DOHH2 (cell line): ENCODE measurements around the gene FAM174C.

ENCODE experiments used
- H3F3A ChIP-seq: fragments of 200-600 bp; sonication (generic), shearing (Covaris generic); 2 replicates; pipeline ENCODE4 v1.6.0; 2016; ENCODE audit warnings: antibody characterized with exemption, mild to moderate bottlenecking; ENCODE audit not compliant: control insufficient read depth, insufficient read depth
- H3K27ac ChIP-seq: fragments of 200-600 bp; sonication (generic); 2 replicates; pipeline ENCODE4 v1.5.1; 2014; ENCODE audit warnings: low read depth, mild to moderate bottlenecking, low read length, moderate library complexity
- H3K27me3 ChIP-seq: fragments of 200-600 bp; sonication (generic); 2 replicates; pipeline ENCODE4 v1.6.1; 2014; ENCODE audit warnings: mild to moderate bottlenecking, low read length, mixed read lengths; ENCODE audit not compliant: control insufficient read depth
- H3K36me3 ChIP-seq: fragments of 200-600 bp; sonication (generic); 2 replicates; pipeline ENCODE4 v1.6.1; 2014; ENCODE audit warnings: mild to moderate bottlenecking, low read length, moderate library complexity, mixed read lengths; ENCODE audit not compliant: control insufficient read depth
- H3K4me1 ChIP-seq: fragments of 200-600 bp; sonication (generic); 2 replicates; pipeline ENCODE4 v1.6.1; 2014; ENCODE audit warnings: mild to moderate bottlenecking, low read length, mixed read lengths; ENCODE audit not compliant: control insufficient read depth
- H3K4me2 ChIP-seq: fragments of 200-600 bp; sonication (generic); 2 replicates; pipeline ENCODE4 v1.6.0; 2014; ENCODE audit warnings: mild to moderate bottlenecking, low read length, moderate library complexity
- H3K4me3 ChIP-seq: fragments of 200-600 bp; sonication (generic); 2 replicates; pipeline ENCODE4 v1.5.1; 2014; ENCODE audit warnings: mild to moderate bottlenecking, low read length, mixed read lengths
- H3K79me2 ChIP-seq: fragments of 200-600 bp; sonication (generic); 2 replicates; pipeline ENCODE4 v1.6.1; 2014; ENCODE audit warnings: mild to moderate bottlenecking, low read length, mixed read lengths; ENCODE audit not compliant: control insufficient read depth
- H3K9me2 ChIP-seq: fragments of 200-600 bp; sonication (generic); replicated peaks from 2 replicates; pipeline ENCODE4 v1.6.1; 2014; ENCODE audit warnings: mild to moderate bottlenecking, low read length, mixed read lengths; ENCODE audit not compliant: control insufficient read depth
- H3K9me3 ChIP-seq: fragments of 200-600 bp; sonication (generic); 2 replicates; pipeline ENCODE4 v1.6.1; 2014; ENCODE audit warnings: antibody characterized with exemption, low read length, mixed read lengths; ENCODE audit not compliant: control insufficient read depth, insufficient read depth
- H4K20me1 ChIP-seq: fragments of 200-600 bp; sonication (generic); 2 replicates; pipeline ENCODE4 v1.6.0; 2014; ENCODE audit warnings: low read depth, mild to moderate bottlenecking, antibody characterized with exemption, low read length, moderate library complexity; ENCODE audit not compliant: control insufficient read depth, insufficient read depth
- CTCF ChIP-seq: fragments of 200-600 bp; sonication (generic); IDR thresholded peaks from one replicate; pipeline ENCODE4 v1.5.1; 2014; ENCODE audit warnings: antibody characterized with exemption, mild to moderate bottlenecking, low read depth, low read length; ENCODE audit not compliant: poor library complexity, severe bottlenecking
- EZH2phosphoT487 ChIP-seq: fragments of 200-600 bp; sonication (generic); IDR thresholded peaks from 2 replicates; pipeline ENCODE4 v1.6.1; 2017; ENCODE audit warnings: borderline replicate concordance, mild to moderate bottlenecking, antibody characterized with exemption, low read length, moderate library complexity, mixed read lengths

FAM174C gene

GRCh38 chr19:1249990-1250436 is 25.3 kb upstream of the FAM174C start:
- Histone ChIP-seq H3F3A (peaks cover 16% of the 10 kb centered on the region), H3K4me2 (peak overlapping the region; percentile 69), H3K4me1 (peaks cover 48% of the 10 kb centered on the region), H3K27me3 (no peaks in the 10 kb centered on the region), H3K36me3 (peaks cover 62% of the 10 kb centered on the region), H3K9me2 (no peaks in the 10 kb centered on the region), H3K4me3 (peak overlapping the region; percentile 96), H3K9me3 (no peaks in the 10 kb centered on the region), H3K79me2 (peaks cover 63% of the 10 kb centered on the region), H4K20me1 (peaks cover 11% of the 10 kb centered on the region; the same call in 1 of the 2 replicates), H3K27ac (peak overlapping the region; percentile 94)
- TF ChIP-seq CTCF (no peak), EZH2phosphoT487 (no peak)

GRCh38 chr19:1250437-1251260 is 24.7 kb upstream of the FAM174C start:
- H3K9me3 ChIP-seq, result no peaks in the 10 kb centered on the region
- peaks cover 64% of the 10 kb centered on the region for H3K79me2 ChIP-seq
- H3F3A ChIP-seq, result peaks cover 16% of the 10 kb centered on the region
- H3K27ac ChIP-seq, result peak overlapping the region; percentile 94
- H4K20me1 ChIP-seq, result peaks cover 11% of the 10 kb centered on the region; the same call in 1 of the 2 replicates
- H3K4me3 ChIP-seq, result peak overlapping the region; percentile 96
- H3K4me1 ChIP-seq, result peaks cover 50% of the 10 kb centered on the region
- H3K4me2 ChIP-seq, result peak overlapping the region; percentile 94
- TF ChIP-seq EZH2phosphoT487, result no peak
- TF ChIP-seq CTCF, result no peak
- no peaks in the 10 kb centered on the region for H3K9me2 ChIP-seq
- H3K27me3 ChIP-seq, result no peaks in the 10 kb centered on the region
- peaks cover 63% of the 10 kb centered on the region for H3K36me3 ChIP-seq

DNA sequence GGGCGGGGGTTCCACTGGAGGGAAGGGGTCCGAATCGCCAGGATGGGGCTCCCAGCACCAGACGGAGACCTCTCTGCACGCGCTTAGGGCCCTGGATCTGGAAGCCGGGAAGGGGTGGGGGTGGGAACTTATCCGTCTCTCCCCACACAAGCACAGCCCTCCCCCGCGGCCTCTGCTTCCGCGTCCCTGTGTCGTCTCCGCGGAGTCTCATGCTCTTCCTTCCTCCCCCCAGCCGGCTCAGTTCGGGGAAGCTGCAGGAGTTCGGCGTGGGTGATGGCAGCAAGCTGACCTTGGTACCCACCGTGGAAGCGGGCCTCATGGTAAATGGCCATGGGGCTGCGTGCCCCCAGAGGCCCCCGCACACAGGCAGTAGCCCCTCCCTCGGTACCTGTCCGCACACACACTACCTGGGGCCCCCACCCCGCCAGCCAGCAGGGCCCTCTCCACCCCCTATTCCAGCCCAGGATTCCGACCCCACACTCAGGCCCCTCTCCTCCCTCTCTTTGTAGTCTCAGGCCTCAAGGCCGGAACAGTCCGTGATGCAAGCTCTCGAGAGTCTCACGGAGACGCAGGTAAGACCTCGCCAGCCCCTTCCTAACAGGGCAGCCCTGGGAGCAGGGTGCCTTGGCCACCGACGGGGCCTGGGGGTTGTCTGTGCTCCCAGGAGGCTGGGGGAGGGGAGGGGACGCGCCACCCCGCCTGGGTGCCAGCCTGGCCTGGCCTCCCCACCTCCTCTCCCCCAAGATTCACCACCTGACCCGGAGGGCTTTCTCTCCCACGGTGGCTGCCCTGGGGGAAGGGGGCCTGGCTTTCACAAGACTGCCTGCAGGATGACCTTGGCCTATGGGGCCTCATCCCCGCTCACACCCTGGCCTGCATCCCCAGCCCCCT is 23.8 kb upstream of the FAM174C start:
- Histone ChIP-seq H3K36me3 (peaks cover 65% of the 10 kb centered on the region), H3K4me2 (peak overlapping the region; percentile 94), H3K4me3 (peak overlapping the region; percentile 96), H3K4me1 (peaks cover 58% of the 10 kb centered on the region), H3K9me2 (no peaks in the 10 kb centered on the region), H3K27ac (peak overlapping the region; percentile 94), H3K27me3 (no peaks in the 10 kb centered on the region), H3F3A (peaks cover 15% of the 10 kb centered on the region), H3K79me2 (peaks cover 64% of the 10 kb centered on the region), H4K20me1 (peaks cover 11% of the 10 kb centered on the region; the same call in 1 of the 2 replicates), H3K9me3 (no peaks in the 10 kb centered on the region)
- TF ChIP-seq CTCF, result no peak
- no peak for TF ChIP-seq EZH2phosphoT487
